ENCODE data around the gene IL21.
"Not testable (repeated sequence)": the region's sequence is repeated elsewhere in the genome, so short reads cannot be mapped to it uniquely, and the experiment has no call there.

Gene IL21

DNA sequence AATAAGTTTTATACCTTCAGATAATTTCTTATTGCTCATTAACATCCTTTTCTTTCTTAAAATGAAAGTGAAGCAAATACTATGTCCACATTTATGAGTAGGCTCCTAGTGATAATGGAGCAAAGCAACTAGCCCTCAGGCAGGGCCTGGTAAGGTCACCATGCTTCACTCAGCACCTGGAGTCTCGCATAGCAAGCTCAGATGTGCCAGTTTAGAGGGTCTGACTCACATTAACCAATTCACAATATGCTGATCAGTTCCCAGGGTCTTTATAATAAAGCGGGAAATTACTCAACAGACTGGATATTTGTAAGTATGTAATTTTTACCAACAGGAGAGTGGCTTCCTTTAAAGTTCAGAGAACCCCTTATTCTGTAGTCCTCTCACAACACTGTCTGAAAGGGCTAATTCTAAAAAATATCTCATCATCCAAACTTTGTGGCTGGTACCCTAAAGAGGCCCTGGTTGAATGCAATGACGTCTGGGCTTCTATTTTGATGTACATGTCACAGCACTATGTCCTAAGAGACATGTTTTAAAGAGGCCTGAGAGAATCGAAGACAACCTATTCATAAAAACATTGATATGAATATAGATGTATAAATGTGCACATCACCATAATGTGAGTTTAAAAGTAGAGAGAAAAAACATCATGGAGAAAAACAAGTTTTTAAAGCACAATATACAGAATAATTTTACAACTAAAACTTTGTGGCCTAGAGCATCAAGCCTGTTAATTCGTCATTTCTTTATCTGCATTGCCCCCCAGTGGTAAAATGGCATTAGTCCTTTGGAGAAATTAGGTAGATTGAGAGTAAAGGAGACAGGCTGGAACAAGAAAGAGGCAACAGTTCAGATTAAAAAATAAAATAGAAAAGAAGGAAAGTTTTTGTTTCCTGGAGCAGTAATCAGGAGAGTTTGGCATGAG, 44.3 kb downstream of the IL21 start:
- FAIRE-seq (peak; percentile 73), DNase-seq (ENCODE audit: insufficient read length) (no peak)
- TF ChIP-seq TAF1 (IDR thresholded peaks at IDR 0.05; ENCODE audit: borderline replicate concordance, low read depth, low read length) = no peak
- TF ChIP-seq POLR2A (IDR thresholded peaks at IDR 0.05; ENCODE audit: low read depth, low read length) = no peak
- TF ChIP-seq POLR2AphosphoS5 (IDR thresholded peaks at IDR 0.05; ENCODE audit: low read depth, low read length) = no peak

DNA sequence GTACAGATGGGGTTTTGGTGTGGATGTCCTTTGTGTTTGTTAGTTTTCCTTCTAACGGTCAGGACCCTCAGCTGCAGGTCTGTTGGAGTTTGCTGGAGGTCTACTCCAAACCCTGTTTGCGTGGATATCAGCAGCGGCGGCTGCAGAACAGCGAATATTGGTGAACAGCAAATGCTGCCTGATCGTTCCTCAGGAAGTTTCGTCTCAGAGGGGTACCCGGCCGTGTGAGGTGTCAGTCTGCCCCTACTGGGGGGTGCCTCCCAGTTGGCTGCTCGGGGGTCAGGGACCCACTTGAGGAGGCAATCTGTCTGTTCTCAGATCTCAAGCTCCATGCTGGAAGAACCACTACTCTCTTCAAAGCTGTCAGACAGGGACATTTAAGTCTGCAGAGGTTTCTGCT, 46.5 kb downstream of the IL21 start:
- not testable (repeated sequence) for FAIRE-seq

DNA sequence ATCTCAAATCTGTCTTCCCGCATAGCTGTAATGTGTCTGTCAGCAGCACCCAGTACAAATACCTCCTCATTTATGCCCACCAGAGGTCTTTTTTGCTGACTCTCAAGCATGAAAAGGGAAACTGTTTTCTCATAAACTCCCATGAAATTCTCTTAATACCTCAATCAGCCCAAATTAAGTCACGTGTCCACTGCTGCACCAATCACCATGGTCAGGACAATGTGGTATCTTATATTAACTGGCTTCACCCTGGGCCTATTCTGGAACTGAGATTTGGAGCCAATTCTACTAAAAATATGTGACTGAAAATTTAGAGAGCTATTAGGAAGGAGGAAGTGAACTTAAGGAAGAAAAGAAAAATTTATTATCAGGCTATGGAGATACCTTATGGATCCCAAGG, 58.4 kb downstream of the IL21 start:
- DNase-seq (ENCODE audit: insufficient read length) (no peak), FAIRE-seq (no peak)
- no peak for TF ChIP-seq POLR2A (IDR thresholded peaks at IDR 0.05; ENCODE audit: low read depth, low read length)
- no peak for TF ChIP-seq TAF1 (IDR thresholded peaks at IDR 0.05; ENCODE audit: borderline replicate concordance, low read depth, low read length)
- TF ChIP-seq POLR2AphosphoS5 (IDR thresholded peaks at IDR 0.05; ENCODE audit: low read depth, low read length) = no peak

More for the DNA sequence above, 46.5 kb downstream of the IL21 start:
- not testable (repeated sequence) for DNase-seq (ENCODE audit: insufficient read length)

Data from GM12892 (cell line).